GM21360 (cell line): ENCODE data around the gene RPTOR.
"Not testable (repeated sequence)": the region's sequence is repeated elsewhere in the genome, so short reads cannot be mapped to it uniquely, and the experiment has no call there.

Experiments
- ATAC-seq: cut with Tn5 transposase; IDR thresholded peaks from one replicate; pipeline ENCODE4 v1.9.1; 2021; ENCODE audit warnings: mild to moderate bottlenecking, moderate library complexity; ENCODE audit not compliant: unreplicated experiment

RPTOR gene

DNA sequence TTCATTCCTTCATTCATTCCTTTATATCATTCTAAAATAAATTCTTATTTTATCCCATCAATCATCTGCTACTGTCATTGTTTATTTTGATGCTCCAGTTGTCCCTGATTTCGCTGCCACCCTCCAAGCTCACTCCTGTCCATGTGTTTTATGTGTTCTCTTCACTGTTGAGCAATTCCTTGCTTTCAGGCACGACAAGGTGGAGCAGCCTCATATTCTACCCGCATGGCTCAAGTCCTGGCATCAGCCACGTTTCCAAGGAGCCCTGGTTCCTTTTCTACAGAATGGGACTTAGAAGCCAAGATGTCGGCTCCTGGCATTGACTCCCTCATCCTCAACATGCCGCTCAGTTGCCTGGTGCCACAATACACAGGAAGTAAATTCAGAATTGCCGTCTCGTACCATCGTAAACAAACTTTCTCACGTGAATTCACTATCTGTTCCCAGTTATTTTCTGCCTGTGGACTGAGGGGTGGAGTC, 139.0 kb downstream of the RPTOR start:
- ATAC-seq = no peak

DNA sequence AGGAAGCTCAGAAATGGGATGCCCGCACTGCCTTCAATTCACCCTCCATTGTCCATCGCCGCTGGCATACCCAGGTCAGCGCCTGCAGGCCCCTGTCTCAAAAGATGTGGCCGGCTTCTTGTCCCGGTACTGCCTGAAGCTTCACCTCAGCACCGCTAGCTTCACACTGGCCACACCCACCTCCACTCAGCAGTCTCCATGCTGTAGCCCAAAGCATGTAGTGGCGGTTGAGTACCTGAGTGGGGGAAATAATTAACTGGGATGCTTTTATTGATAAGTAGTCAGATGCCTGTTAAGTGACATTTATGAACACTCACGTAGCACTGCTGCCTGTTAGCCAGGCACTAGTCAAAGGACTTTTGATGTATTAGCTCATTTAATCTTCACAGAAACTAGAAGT, 143.2 kb downstream of the RPTOR start:
- ATAC-seq = no peak

DNA sequence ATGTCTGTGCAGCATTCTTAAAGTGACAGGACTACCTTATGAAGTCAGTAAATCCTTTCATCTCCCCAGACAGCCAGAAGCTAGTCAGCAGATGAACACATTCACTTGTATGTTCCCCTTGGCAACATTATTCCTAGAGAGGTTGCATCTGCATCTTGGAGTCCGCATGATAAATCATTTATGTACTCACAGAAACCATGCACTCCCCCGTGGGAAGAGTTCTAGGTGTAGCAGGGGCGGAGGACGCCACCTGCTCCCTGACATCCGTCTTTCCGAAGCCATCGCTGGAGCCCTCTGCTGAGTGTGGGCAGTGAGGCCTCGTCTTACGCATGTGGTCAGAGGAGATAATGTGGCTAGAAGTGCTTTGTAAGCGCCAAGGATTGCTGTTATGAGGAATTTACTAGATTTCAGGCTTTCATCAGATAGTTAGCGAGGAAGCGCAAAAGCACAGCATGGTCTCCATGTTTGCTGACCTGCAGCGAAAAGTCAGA, 144.5 kb downstream of the RPTOR start:
- no peak for ATAC-seq

DNA sequence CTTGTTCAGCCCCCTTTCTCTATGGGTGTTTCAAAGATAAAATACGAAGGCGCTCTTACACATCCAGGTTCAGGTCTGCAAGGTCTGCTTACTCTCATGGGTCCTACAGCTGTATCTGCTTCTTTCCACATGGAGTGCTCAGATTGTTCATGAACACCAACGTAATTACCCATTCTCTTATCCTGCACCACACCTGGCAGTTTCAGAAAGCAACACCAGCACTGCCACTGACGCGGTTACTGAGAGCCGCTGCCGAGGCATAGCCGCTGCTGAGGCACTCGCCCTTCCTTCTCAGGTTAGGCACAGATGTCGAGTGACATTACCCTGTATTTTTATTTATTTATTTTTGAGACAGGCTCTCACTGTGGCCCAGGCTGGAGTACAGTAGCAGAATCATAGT, 147.1 kb downstream of the RPTOR start:
- no peak for ATAC-seq

DNA sequence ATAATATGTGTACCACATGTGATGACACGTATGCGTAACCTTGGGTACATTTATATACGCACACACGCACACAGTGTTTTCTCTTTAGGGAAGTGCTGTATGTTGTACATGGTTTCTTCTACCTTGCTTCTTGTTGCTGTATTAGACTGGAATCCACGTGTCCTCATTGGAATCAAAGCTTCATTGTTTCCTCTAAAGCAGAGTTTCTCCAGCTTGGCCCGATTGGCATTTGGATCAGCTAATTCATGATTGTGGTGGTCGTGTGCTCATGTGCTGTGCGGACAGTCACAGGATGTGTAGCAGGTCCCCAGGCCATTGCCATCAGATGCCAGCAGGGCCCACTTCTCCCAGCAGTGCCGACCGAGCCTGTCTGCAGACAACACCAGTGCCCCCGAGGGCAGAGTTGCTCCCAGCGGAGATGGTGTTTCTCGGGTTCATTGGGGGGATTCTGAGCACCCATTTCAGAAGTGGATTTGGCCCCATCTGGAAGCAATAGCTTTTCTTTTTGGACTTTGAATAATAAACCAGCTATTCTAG, 148.4 kb downstream of the RPTOR start:
- no peak for ATAC-seq

DNA sequence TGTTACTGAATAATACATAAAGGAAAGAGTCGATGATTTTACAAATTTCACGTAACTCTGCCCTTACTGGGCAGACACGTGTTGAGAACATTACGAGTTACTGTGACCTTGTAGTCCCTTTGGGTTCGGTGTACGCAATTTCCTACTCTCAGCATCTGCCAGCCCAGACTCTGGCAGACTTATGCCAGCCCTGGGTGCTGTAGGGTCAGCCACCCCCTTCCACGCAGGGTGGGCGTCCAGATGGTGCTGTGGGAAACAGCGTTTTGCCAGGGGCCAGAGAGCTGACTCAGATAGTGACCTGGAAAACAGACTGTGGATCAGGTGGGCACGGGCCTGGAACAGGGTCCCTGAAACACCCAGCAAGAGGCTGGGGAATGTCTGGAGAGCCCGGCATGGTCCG, 148.9 kb downstream of the RPTOR start:
- no peak for ATAC-seq

DNA sequence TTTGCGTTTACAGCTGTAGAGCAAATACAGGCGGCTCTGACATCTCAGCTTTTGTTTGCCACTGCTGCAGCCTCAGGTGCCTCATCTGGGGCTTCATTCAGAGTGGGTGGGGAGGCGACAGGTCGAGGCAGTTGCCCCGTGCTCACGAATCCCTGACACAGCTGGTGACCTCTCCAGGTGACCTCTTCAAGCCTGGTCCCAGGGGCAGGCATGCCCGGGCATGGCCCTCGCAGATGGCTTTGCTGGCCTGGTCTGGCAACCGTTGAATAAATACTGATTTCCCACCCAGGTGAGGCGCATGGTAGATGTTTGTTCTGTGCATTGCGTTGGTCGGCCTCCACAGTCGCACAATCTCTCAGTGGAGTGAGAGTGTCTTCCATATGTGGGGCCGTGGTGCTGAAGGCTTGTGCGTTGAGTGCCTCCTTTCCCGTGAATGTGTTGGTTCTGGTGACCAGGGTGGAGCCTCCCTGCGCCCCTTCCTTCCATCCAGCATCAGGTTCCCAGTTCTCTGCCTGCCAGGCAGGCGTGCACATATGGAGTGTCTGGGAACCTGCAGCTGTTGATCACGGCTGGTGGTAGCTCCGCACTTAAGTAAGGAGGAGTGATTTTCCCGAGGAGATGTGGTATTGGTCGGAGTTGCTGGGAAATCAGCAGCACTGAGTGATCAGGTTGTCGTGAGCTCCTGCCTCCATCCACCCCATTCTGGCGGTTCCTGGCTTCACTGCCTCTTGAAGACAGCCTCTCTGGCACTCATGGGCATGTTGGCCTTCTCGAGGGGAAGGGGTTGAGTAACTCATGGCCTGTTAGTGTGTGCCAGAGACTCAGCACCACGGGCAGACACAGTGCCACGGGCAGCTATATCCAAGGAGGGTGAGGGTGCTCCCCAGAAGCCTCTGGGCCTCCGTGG, 149.7 kb downstream of the RPTOR start:
- no peak for ATAC-seq

DNA sequence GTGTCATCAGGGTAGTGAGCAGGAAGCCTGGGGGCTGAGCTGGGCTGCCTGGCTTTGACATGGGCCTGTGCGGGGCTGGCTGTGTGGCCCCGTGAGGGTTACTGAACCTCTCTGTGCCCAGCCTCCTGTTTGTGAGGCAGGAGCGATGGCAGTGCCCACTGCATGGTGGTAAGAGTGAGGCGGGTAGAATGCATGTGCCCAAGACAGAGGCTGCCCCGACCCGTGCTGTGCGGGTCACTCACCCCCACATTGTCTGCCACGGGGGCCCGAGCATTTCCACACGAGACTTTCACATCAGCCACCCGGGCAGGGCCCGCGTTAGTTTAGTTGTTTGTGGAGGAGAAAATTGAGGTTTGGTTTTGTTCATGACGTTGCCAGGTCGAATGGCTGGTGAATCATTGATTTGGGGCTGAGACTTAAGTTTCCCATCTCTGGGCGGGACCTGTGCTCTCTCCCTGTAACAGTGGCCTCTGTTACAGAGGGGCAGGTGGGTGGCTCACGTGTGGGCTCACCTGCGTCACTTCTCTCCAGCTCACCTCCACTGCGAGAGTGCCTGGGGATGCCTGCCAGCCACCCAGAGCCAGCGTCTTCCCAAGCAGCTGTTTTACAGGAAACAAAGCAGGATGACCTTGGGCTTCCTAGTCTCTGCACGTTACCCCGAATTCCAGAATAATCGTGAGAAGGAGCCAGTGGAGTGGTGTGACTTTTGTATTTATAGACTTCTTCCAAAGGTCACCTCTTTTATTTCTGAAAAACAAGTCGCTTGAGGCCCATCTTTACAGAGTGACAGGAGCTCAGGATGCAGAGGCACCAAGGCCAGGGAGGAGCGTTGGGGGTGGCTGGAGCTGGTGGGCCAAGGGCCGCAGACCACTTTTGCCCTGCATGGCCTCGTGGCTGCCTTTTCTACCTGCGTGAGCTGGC, 150.6 kb downstream of the RPTOR start:
- ATAC-seq = no peak

DNA sequence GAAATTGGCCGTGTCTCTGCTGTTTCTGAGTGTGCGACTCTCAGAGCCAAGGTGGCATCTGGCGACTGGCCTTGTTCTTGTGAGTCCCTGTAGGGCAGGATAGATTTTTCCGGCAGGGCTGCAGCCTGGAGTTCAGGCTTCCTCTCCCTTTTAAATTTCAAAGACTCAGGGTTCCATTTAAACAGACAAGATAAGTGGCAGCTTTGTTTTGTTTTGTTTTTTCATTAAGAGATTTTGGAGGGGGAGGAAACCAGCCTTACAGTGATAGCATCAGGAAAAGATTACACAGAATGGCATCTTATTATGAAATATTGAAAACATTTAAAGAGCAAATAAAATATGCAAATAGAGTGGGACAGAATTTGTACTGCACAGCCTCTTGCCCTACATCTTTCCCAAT, 151.3 kb downstream of the RPTOR start:
- ATAC-seq = no peak

DNA sequence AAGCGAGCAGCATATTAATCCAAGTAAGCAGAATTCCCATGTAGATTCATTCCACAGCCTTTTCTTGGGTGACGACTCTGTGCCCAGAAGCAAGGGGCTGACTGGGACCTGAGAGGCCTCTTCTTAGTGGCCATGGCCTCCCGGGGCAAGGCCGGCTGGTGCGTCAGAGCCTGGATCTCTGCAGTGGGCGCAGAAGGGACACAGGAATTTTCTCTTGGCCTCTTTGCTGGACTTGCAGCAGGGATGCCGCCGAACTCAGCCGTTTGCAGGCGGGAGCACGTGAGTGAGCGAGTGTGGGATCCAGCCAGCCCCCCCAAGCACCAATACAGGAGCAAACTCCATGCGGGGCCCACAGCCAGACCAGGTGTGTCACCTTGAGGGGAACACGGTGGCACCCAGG, 151.8 kb downstream of the RPTOR start:
- ATAC-seq = no peak

DNA sequence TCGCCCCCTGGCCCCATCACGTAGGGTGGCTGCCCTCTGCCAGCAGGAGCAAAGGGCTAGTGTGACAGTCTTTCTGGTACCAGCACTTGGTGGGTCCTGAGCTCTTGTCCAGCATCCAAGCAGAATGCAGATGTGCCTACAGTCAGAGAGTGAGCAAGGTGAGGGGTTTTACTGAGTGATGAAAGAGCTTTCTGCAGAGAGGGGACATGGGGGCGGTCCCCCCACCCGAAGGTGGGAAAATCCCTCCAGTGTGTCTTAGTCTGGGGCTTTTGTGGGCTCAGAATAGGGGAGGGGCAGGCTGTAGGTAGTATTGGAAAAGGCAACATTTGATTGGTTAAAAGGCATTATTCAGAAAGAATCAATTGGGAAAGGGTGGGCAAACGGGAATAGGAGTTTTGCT, 152.3 kb downstream of the RPTOR start:
- ATAC-seq = no peak

DNA sequence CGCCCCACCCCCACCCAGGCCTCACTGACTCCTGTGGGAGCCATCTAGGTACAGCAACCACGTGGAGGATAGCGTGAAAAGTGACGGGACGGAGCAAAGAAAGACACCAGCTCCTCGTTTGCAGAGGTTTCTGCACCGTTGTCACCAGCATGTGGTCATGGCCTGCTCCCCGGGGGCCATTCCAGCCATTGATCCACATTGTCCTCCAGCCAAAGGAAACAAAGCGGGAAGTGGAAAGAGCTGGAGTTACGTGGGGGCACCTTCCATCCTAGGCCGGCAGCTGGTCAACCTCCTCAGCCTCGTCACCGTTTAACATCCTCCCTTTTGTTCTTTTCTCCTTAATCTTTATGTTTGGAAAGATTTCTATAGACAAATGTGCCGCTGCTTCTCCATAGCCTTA, 153.7 kb downstream of the RPTOR start:
- ATAC-seq = no peak

DNA sequence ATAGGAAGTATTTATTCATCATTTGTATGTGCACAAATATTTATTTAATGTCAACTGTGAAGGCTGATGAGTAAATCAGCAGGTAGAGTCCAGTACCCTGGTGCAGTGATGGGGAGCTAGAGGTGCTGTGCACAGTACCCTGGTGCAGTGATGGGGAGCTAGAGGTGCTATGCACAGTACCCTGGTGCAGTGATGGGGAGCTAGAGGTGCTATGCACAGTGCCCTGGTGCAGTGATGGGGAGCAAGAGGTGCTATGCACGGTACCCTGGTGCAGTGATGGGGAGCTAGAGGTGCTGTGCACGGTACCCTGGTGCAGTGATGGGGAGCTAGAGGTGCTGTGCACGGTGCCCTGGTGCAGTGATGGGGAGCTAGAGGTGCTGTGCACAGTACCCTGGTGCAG, 154.6 kb downstream of the RPTOR start:
- ATAC-seq = not testable (repeated sequence)

DNA sequence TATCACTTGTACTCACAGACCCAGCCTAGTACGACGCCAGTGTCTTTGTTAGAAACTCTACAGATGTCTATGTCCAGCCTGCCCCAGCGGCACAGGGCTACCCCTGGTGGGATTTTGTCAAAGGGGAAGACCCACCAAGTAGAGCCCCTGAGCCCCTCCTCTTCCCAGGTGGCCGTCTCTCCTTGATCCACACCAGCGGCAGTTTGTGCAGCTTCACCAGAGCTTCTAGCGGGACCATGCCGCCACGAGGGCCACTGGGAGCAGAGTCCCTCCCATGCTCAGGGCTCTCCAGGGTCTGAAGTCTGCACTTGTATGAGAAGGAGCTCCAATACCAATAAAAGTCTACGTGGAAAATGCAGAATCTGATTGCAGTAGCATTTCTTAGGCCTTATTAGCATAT, 157.1 kb downstream of the RPTOR start:
- ATAC-seq = no peak

DNA sequence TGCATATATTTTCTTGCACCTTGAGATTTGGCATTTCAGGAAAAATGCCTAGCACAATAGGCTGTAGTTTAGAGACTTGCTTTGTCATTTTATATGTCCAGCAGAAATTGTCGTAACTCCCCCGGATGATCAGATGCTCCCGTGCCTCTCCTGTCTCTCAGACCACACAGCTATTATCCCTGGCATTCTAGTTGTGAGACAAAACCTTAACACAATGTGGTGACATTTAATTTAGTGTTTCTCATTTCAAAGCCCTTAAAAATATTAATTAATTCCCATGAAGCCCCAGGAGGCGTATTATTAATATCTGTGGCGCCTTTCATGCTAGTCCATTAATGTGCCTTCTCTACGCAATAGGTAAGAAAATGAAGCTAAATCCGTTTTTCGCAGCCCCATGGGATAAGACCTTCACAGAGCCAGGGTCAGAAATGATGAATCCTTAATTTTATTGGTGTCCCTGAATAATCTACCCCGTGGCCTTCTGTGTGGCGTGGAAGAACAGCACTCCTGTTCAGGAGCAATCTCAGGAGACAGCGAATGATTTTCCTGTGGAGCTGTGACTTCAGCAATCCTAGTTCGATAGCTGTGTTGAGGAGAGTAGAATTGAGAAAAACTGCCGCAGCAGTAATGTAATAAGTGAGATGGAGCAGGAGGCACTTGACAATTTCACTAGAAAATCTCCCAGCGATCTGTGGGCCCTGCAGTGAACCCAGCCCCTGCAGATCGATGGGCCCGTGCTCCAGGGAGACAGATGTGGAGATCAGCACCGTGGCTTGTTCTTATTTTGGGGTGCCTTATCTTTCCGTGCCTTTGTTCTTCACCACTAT, 157.9 kb downstream of the RPTOR start:
- ATAC-seq = no peak

DNA sequence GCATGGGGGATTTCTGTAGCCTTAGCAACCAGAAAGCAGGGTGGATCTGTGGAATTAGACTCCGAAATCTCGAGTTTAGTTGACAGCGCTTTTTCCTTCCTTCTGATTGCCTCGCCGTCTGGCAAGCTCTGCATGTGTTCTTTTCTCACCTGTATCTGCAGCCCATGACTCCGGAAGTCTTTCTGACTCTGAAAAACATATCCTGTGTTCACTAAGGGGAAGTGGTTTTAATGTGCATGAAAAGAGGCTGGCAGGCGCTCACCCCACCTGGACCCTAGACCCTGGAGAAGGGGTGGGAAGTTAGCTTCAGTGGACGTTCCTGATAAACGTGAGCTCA, 158.5 kb downstream of the RPTOR start:
- no peak for ATAC-seq

DNA sequence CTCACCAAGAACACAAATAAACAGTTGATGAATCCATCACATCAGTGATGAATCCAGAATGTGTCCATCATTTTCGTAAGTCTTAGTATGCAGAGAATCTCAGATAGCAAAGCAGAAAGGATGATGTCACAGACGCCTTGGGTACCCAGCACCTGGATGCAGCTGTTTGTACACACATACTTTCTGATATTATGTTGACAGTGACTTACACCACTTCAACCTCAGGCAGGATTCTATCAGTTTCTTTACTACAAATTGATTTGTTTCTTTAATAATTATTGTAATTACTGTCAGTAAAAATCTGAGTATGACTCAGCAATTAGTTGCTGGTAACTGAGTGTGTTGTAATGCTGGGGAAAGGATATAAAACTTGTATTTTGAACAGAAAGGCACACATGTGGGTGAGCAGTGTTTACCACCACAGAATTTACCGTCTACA, 159.8 kb downstream of the RPTOR start:
- ATAC-seq = no peak

DNA sequence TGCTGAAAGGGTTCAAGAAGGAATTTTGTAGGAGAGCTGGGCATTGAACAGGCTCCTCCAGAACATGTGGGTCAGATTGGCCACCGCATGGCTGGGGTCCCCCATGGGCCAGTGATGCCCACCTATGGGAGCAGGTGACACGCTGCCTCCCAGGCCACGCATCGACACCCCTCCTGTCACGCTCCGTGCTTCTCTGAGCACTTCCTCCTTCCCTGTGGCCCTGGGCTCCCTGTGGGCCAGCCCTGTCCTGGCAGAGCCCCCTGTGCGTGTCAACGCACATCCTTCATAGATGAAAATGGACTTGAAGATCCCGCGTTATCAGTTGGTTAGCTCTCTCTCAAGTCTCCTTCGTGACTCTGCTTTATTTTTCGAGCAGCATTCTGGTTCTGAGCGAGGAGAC, 160.3 kb downstream of the RPTOR start:
- no peak for ATAC-seq

DNA sequence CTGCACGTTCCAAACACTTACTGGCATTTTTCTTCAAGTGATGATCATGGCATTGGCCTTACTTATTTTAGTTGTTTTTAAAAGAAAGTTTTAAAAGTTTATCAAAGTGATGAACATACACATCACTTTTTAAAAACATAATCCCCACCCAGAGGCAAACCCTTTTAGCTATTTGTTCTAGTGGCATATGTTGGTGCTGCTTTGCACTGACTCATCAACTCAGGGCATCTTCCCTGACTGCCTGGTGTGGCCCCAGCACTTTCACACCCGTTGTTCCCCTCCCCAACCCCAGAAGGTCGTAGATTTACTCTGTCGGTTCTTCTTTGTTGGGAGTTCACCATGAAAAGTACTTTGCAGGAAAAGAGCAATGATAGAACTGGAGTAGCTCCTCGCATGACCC, 161.3 kb downstream of the RPTOR start:
- no peak for ATAC-seq

DNA sequence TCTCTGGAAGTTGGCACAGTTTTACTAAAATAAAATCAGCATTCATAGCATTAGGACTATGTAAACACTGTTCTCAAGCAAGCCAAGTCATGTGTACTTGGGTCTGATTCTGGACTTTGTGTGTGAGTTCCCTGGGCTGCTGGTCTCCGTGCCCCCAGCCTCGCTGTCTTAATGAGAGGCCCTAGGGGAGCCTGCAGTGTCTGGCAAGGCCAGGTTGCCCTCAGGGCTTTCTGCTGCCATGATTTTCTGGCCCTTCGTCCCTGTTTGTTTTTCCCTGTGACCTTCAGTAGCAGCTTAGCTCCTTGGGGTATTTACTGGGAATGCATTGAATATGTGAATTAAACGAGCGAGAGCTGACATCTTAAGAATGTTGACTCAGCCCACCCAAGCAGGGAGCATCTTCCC, 161.8 kb downstream of the RPTOR start:
- ATAC-seq = no peak

DNA sequence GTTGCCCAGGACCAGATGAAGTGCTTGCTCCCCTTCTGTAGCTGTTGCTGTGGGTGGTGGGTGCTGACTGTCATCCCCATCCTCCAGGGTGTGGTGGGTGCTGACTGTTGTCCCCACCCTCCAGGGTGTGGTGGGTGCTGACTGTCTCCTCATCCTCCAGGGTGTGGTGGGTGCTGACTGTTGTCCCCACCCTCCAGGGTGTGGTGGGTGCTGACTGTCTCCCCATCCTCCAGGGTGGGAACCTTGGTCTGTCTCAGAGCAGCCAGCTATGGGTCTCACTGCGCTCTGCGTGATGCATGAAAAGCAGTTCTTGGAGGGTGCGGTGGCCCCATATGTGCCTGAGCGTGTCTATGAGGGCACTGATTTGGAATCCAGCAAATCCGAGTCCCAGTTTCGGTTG, 163.8 kb downstream of the RPTOR start:
- no peak for ATAC-seq
